Frontal cortex (tissue), 4 donors: Measurements from ENCODE around the gene SLC25A34. TPM values are rescaled to one million over a fixed set of nuclear protein-coding genes. Genes with fewer than 3 reads are reported as not detected.

Experiments used
- DNase-seq, 2 donors: peaks; one replicate each; pipeline ENCODE4 v3.0.0; 2012; ENCODE audit warnings: low spot score in 2 of 2
- FAIRE-seq: peaks from 2 replicates; lab custom pipeline; 2012; peaks lifted over from hg19 to GRCh38; lab: Jason Lieb, UNC
- total RNA-seq: library from RNA; depleted of rRNA; stranded (reverse); fragments of >200 nt; gene quantifications from one replicate; pipeline ENCODE4 v1.2.3, GENCODE V29; 2014
- donor health status: control.
- donor health status: control.
- donor health status: control.

Gene SLC25A34
- total RNA-seq, 1 donor from 2014 or later: not detected

DNA sequence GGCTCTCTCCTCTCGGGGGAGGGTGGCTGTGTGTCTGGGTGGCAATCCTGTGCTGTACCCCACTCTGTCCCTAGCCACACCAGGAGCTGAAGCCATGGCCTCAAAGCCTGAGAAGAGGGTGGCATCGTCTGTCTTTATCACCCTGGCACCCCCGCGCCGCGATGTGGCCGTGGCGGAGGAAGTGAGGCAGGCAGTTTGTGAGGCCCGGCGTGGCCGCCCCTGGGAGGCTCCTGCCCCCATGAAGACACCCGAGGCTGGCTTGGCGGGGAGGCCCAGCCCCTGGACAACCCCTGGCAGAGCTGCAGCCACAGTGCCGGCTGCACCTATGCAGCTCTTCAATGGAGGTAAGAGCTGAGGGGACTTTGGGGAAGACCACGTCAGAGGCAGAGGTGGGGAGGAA is 28.8 kb downstream of the SLC25A34 start:
- FAIRE-seq (no peak), DNase-seq (no peak)

DNA sequence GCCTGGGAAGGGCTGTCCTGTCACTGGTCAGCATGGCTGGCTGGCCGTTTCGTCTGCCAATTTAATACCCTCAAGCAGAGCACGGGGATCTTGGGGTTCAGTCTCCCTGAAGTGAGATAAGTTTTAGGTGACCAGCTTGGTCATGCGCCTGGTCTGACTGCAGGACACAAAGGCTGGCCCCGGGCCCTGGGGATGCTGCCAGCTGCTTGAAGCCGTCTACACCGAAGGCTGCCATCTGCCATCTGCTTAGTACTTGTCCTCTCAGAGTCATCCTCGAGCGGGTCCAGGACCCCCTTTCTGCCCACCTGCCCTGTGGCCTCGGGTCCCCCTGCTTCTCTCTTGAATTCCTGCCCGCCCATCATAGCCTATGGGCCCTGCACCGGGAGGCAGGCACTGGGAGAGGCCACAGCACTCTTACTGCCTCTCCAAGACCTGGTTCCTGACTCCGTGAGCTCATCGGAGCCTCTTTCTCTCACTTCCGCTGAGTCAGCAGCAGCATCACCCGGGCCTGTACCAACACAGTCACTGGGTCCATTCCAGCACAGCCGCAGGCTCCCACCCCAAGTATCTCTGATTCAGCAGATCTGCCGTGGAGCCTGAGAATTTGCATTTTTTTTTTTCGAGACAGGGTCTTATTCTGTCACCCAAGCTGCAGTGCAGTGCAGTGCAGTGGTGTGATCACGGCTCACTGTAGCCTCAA is 29.6 kb downstream of the SLC25A34 start:
- DNase-seq: no peak
- no peak for FAIRE-seq

DNA sequence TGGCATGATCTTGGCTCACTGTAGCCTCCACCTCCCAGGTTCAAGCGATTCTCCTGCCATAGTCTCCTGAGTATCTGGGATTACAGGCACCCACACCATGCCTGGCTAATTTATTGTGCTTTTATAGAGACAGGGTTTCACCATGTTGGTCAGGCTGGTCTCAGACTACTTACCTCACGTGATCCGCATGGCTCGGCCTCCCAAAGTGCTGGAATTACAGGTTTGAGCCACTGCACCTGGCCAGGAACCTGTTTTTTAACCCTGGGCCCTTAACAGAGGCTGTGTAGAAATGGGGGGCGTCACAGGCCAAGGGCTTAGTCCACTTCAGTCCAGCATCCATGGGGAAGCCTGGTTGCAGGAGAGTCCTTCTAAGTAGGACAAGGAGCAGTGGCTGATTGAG is 31.9 kb downstream of the SLC25A34 start:
- no peak for FAIRE-seq
- DNase-seq: no peak

DNA sequence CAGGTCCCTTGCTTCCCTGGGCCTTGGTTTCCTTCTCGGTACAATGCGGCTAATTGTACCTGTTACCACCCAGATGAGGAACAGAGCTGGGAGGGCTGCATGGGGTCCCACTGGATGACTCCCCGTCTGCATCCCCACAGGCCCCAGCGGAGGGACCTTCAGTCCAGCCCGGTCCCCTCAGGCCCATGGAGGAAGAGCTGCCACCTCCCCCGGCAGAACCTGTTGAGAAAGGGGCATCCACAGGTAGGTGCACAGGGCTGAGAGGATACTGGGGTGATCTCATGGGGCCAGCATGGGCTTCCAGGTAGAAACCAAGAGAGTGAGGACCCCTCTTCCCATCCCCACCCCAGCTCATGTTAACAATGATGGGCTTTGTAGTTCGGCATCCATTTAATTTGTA is 32.3 kb downstream of the SLC25A34 start:
- no peak for FAIRE-seq
- DNase-seq: no peak

DNA sequence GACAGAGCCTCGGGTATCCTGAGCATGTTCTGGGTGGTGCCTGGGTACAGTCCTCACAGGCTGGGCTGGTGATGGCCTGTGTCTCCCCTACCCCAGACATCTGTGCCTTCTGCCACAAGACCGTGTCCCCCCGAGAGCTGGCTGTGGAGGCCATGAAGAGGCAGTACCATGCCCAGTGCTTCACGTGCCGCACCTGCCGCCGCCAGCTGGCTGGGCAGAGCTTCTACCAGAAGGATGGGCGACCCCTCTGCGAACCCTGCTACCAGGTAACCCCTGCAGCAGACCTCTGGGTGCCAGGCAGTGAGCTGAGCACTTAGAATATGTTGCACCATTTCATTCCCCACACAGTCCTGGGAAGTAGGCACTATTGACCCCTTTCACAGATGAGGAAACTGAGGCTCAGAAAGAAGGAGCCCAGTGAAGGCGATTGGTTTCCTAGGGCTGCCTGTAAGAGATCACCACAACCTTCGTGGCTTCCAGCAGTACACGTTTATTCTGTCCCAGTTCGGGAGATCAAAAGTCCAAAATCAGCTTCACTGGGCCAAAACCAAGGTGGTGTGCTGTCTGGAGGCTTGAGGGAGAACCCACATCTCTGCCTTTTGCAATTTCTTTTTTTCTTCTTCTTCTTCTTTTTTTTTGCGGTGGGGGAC is 34.4 kb downstream of the SLC25A34 start:
- DNase-seq (no peak), FAIRE-seq (no peak)

DNA sequence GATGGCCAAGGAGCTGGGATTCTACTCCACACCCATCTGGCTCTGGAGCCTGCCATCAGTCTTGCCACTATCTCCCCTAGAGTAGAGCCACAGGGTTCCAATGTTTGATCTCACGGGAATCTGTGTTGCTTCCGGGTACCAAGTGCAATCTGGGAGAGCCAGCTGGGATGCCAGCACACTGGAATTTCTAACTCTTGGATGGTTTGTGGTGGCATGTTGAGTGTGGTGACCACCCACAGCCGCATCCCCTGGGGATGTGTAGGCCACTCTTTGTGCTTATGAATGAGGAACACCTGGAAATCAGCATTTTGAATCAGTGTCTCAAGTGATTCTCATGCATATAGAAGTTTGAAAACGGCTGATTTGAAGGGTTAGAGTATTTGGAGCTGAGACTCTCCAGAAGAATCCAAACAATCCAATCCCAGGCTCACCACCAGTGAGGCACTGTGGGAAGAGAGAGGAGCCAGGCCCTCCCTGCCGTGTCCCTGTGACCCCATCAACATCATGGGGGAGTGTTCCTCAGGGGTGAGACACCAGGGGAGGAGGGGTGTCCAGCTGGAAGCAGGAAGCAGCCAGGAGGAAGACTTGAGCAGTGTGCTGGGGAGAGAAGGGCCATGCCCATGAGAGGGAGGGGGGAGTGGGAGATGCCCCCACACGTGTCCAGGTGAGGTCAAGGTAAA is 35.9 kb downstream of the SLC25A34 start:
- DNase-seq (no peak), FAIRE-seq (no peak)

DNA sequence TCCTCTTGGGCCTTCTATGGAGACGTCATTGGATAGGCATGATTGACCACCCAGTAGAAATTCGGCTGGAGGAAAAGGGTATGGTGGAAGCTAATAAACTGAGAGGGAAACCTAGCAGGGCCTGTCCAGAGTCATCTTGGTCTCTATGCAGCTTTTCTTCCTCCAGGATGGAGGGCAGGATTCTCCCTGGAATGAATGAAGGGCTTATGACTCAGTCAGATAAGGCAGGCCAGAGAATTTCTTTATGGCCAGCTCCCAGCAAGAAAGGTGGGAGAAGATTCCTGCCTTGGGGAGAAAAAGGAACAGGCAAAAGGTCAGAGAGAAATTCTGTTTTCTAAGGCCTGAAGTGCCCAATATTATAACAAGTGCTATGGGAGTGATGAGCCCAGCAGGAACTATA is 39.6 kb downstream of the SLC25A34 start:
- DNase-seq: no peak
- no peak for FAIRE-seq

DNA sequence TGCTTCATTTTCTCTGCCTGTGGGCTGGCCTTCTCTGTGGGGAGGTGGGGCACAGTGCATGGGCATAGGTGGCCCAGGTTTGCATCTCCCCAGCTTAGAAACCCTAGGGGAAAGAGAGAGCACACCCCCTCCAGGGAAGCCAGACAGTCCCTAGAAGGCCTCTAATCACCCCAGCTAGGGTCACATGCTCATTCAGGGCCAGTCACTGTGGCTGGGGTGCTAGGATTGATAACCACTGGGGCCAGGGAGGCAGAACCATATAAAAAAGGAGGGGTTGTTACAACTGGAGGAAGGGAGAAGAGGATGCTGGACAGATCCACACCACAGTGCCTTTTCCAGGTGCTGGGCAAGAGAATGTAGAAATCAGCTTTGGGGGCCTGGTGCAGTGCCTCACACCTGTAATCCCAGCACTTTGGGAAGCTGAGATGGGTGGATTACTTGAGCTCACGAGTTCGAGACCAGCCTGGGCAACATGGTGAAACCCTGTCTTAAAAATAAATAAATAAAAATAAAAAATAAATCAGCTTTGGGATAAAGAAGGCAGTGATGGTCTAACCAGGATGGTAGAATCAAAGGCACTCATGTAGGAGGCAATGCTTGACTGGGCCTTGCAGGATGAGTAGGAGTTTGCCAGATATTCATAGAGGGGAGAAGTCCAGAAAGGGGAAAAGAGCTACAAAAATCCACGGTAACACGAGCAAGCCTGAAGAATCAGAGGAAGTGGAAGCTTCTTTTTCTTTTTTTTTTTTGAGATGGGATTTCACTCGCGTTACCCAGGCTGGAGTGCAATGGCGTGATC is 42.0 kb downstream of the SLC25A34 start:
- no peak for DNase-seq
- no peak for FAIRE-seq

DNA sequence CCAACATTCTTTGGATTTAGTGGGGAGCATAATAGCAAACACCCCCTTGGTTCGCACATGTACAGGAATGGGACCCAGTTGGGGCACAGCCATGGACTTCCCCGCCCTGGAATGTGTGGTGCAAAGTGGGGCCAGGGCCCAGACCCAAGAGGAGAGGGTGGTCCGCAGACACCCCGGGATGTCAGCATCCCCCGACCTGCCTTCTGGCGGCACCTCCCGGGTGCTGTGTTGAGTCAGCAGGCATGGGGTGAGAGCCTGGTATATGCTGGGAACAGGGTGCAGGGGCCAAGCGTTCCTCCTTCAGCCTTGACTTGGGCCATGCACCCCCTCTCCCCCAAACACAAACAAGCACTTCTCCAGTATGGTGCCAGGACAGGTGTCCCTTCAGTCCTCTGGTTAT is 49.6 kb downstream of the SLC25A34 start:
- no peak for FAIRE-seq
- DNase-seq: no peak

DNA sequence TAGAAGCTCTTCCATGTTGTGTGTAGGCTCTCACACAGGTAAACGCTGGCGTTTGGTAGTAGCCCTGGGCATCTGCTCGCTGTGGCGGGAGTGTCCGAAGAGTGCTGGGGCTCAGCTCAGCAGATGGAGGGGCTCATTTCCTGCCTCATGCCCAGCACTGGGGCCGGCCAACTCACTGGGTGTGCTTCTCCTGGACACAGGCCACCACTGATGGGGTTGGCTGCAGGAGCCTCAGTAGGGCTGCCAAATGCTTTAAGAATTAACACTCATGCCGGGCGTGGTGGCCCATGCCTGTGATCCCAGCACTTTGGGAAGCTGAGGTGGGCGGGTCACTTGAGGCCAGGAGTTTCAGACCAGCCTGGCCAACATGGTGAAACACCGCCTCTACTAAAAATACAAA is 50.5 kb downstream of the SLC25A34 start:
- no peak for FAIRE-seq

DNA sequence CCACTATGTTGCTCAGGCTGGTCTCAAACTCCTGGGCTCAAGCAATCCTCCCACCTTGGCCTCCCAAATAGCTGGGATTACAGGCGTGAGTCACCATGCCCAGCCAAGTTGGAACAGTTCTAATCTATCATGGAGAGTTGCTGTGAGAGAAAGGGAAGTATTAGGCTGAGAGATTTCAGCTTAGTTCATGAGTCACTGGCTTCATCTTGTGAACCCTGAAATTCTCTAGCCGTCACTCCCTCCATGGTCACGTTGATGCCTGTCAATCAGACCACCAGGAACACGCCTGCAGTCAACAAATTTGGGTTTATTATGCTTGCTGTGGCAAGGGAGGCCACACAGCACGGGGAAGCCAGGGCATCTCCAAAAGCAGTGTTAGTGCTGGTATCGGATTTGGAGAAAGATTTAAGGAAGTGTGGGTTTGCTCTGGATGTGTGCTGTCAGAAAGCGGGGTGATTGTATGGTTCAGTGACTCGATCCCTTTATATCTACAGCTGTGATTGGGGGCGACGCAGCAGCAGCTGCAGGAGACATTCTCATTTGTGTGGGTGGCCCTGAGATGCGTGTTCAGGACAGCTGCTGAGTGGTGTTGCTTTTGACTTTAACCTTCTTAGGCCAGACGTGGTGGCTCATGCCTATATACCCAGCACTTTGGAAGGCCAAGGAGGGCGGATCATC is 52.7 kb downstream of the SLC25A34 start:
- FAIRE-seq (no peak), DNase-seq (no peak)

More for the DNA sequence above, 50.5 kb downstream of the SLC25A34 start:
- no peak for DNase-seq

Other genes with a start within 250 kb of the SLC25A34 start
- 2.0 TPM for gene CASP9, start 212.0 kb upstream of the SLC25A34 start, total RNA-seq
- gene DNAJC16, start 209.4 kb upstream of the SLC25A34 start, total RNA-seq: 16.3 TPM
- 0.82 TPM for gene AGMAT, start 151.2 kb upstream of the SLC25A34 start, total RNA-seq
- gene DDI2, start 118.8 kb upstream of the SLC25A34 start, total RNA-seq: 11.8 TPM
- gene PLEKHM2, start 51.9 kb upstream of the SLC25A34 start, total RNA-seq: 32.6 TPM
- not detected for gene TMEM82, start 6.2 kb downstream of the SLC25A34 start, total RNA-seq
- 14.3 TPM for gene FBLIM1, start 22.5 kb downstream of the SLC25A34 start, total RNA-seq
- gene UQCRHL, start 71.4 kb downstream of the SLC25A34 start, total RNA-seq: 2.9 TPM
- gene SPEN, start 111.4 kb downstream of the SLC25A34 start, total RNA-seq: 58.3 TPM
- gene ZBTB17, start 239.8 kb downstream of the SLC25A34 start, total RNA-seq: 46.9 TPM